ENCODE results near the gene CERS4.
"Not testable (repeated sequence)": the region's sequence is repeated elsewhere in the genome, so short reads cannot be mapped to it uniquely, and the experiment has no call there.

CERS4 gene

DNA sequence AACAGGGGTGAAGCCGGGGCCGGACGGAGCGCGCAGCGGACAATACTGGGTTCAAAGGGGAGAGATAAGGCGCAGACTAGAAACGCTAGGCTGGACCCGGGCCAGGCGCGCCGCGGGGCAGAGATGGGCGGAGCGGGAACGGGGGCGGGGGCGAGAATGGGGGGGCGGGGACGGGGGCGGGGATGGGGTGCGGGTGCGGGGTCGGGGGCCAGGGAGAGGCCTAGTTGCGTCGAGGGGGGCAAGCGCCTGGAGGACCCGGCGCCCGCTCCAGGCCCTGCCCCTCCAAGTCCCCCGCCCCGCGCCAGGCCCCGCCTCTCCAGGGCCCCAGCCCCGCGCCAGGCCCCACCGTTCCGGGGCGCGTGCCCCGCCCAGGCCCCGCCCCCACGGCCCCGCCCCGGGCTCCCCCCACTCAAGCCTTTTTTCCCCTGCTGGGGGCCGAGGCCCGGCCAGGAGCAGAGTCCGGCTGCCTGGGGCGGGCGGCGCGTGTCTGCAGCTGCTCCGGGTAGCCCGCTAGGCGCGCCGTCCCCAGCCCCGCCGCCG lies at the start of gene CERS4:
Gene CERS4, plus strand, starts transcription at position 449 of the 540 bp plus-strand sequence. CDS start 41,707 bp downstream, outside the sequence.
- DNase-seq = peak; percentile 79 to 98 (median 84)
- intact Hi-C loops (cut with DNase I) = loop anchor here (5.0 kb wide), 1 partner anchor 52 kb away; no protein-coding TSS in a partner anchor

DNA sequence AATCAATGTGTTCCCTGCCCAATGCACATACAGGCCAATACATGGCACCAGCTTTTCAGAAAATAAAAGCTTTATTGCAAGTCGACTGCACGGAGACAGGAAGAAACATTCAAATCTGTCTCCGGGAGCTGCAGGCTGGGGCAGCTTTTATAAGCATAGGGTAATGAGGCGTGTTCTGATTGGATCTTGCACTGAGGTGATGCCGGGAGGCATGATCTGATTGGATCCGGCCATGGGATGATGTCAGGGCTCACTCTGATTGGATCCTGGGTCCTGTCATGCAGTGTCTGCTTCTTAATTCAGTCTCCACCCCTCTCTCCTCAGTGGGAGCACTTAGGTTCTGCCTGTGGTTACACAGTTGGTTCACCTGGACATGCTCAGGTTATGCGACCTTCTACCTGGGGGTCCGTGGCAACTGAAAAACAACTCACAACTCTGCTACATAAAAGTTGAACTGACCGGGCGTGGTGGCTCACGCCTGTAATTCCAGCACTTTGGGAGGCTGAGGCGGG lies 48.0 kb upstream of the CERS4 start:
- intact Hi-C loops (cut with DNase I) = no loop called here
- peak in 1 of 10 donors; percentile 37 for DNase-seq

GRCh38 chr19:8163759-8164158 lies 45.4 kb upstream of the CERS4 start:
- no peak for DNase-seq
- intact Hi-C loops (cut with DNase I) = no loop called here

- intact Hi-C loops (cut with DNase I) = no loop called here
- DNase-seq = no peak
Observed at GRCh38 chr19:8167985-8168384, 41.2 kb upstream of the CERS4 start.

DNA sequence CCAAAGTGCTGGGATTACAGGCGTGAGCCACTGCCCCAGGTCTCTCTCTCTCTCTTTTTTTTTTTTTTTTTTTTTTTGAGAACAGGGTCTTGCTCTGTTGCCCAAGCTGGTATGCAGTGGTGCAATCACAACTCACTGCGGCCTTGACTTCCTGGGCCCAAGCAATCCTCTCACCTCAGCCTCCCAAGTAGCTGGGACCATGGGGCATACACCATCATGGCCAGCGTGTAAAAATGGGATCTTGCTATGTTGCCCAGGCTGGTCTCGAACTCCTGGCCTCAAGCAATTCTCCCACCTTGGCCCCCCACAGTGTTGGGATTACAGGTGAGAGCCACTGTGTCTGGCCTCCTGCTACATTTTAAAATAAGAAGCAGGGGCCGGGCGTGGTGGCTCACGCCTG lies 40.6 kb upstream of the CERS4 start:
- no peak for DNase-seq
- intact Hi-C loops (cut with DNase I) = no loop called here

GRCh38 chr19:8174706-8175105 lies 34.5 kb upstream of the CERS4 start:
- intact Hi-C loops (cut with DNase I) = no loop called here
- DNase-seq = no peak

- intact Hi-C loops (cut with DNase I) = no loop called here
- DNase-seq = no peak
Observed at GRCh38 chr19:8180018-8180417, 29.2 kb upstream of the CERS4 start.

- intact Hi-C loops (cut with DNase I) = no loop called here
- DNase-seq = no peak
Observed at GRCh38 chr19:8184274-8184673, 24.9 kb upstream of the CERS4 start.

DNA sequence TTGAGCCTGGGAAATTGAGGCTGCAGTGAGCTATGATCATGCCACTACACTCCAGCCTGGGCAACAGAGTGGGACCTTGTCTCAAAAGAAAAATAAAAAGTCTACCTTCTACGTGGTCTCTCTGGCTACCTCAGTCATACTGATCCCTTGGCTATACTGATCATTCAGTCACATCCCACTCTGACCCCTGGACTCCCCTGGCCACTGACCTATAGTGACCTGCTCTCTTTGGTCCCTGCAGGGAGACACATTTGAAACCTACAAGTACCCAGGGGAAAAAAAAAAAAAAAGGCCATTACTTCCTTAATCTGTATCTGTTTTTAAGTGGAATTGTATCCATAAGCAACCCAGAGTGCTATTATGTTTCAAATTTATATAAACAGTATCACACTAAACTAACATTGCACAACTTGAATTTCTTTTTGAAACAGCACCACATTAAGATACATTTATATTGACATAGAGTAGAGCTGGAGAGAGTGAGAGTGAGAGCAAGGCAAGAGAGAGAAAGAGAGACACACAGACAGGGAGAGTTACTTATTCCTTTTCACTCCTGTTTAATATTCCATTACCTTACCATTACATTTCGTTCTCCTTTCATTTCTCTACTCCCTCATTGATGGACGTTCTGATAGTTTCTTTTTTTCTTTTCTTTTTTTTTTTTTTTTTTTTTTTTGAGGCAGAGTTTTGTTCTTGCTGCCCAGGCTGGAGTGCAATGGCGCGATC lies 23.7 kb upstream of the CERS4 start:
- intact Hi-C loops (cut with DNase I) = no loop called here
- DNase-seq = no peak

GRCh38 chr19:8192221-8192820 lies 16.8 kb upstream of the CERS4 start:
- intact Hi-C loops (cut with DNase I) = no loop called here
- no peak for DNase-seq

GRCh38 chr19:8194528-8195267 lies 14.5 kb upstream of the CERS4 start:
- intact Hi-C loops (cut with DNase I) = no loop called here
- DNase-seq = no peak

DNA sequence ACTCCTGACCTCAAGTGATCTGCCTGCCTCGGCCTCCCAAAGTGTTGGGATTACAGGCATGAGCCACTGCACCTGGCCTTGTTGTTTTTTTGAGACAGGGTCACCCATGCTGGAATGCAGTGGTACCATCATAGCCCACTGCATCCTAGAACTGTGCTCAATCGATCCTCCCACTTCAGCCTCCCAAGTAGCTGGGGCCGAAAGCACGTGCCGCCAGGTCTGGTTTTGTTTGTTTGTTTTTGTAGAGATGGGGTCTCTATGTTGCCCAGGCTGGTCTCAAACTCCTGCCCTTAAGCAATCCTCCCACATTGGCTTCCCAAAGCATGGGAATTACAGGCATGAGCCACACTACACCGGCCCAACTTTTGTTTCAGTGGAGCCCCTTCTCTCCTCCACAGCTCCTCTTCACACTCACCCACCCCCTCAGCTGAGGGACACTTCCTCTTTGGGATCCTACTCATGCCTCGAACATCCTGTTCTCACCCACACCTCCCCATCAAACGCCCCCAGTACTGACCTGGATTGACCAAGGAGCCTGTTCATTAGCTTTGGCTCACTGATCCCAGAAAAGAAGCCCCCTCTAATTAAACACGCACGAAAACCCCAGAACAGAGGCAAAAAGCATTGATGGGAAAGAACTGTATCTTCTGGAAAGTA lies 12.8 kb upstream of the CERS4 start:
- intact Hi-C loops (cut with DNase I) = no loop called here
- no peak for DNase-seq

DNA sequence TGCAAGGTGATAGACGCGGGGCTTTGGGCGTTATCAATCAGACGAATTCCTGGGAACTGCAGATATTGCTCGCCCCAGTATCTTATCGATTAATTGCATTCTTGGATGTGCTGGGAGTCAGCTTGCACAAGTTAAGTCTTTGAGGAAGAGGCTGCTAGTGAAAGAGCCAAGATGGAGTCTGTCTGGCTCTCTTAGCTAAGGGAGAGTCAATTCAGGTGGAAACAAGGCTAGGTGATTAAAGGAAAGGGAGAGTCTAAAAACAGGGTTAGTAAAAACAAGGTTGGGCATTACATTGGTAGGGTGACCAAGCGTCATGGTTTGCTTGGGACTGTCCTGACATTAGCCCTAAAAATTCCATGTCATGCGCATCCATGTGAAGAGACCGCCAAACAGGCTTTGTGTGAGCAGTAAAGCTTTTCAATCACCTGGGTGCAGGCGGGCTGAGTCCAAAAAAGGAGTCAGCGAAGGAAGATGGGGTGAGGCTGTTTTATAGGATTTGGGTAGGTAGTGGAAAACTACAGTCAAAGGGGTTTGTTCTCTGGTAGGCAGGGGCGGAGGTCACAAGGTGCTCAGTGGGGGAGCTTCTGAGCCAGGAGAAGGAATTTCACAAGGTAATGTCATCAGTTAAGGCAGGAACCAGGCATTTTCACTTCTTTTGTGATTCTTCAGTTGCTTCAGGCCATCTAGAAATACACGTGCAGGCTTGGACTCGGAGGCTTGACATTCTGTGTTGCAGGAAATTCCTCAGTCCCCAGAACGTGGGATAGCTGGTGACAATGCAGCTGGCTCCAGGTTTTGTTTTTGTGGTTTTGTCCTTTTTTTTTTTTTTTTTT lies 5.7 kb upstream of the CERS4 start:
- intact Hi-C loops (cut with DNase I); DNase-seq: not testable (repeated sequence)

DNA sequence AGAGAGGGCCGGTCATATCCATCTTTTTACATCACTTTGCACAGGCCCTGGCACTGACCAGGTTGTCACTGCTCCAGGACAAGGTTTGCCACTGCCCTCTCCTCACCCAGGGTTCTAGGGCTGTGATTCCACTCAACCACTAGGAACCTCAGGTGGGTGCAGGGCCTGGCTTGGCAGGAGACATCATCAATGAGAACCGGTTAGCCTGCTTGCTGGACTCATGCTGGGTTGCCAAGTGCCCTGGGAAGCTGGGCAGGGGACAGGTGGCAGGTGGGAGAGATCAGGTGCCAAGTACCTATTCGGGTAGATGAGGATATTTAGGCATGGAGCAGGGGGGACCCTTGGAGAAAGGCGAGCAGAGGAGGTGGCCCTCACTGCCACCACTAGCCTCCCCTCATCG lies 4.2 kb upstream of the CERS4 start:
- intact Hi-C loops (cut with DNase I) = loop anchor here (5.0 kb wide), 1 partner anchor 48 kb away; no protein-coding TSS in a partner anchor
- no peak for DNase-seq

DNA sequence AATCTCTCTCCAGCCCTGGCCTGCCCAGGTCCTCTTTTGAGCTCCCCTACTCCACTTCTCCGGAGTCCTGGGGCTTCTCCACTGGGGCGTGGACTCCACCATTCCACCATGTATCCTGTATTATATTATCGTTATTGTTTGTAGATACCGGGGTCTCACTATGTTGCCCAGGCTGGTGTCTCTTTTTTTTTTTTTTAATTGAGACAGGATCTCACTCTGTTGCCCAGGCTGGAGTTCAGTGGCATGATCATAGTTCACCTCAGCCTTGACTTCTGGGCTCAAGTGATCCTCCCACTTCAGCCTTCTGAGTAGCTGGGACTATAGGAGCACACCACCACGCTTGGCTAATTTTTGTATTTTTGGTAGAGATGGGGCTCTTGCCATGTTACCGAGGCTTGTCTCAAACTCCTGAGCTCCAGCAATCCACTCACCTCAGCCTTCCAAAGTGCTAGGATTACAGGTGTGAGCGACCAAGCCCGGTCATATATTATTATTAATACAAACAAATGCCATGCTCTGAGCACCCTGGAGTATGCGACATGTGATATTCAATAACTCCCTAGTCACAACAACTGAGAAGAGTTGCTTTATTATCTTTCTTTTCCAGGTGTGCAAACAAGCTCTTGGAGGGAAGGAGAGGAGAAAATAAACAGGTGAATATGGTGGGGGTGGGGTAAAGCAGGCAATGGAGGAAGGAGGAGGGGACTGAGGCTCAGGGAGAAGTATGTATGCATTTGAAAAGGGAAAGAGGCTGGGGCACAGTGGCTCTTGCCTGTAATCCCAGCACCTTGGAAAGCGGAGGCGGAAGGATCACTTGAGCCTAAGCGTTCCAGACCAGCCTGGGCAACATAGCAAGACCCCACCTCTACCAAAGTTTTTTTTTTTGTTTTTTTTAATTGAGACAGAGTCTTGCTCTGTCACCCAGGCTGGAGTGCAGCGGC lies 2.8 kb upstream of the CERS4 start:
- intact Hi-C loops (cut with DNase I) = loop anchor here (5.0 kb wide), 1 partner anchor 49 kb away; no protein-coding TSS in a partner anchor
- DNase-seq = no peak

DNA sequence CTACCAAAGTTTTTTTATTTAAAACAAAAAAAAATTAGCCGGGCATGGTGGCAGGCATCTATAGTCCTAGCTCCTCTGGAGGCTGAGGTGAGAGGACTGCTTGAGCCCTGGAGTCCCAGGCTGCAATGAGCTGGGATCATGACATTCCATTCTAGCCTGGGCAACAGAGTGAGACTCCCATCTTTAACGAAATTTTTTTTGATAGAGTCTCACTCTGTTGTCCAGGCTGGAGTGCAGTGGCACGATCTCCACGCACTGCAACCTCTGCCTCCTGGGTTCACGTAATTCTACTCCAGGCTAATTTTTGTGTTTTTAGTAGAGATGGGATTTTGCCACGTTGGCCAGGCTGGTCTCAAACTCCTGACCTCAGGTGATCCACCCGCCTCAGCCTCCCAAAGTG lies 1.8 kb upstream of the CERS4 start:
- DNase-seq = not testable (repeated sequence)
- intact Hi-C loops (cut with DNase I) = loop anchor here (5.0 kb wide), 1 partner anchor 50 kb away; no protein-coding TSS in a partner anchor

GRCh38 chr19:8208119-8208921 lies 850 bp upstream of the CERS4 start:
- intact Hi-C loops (cut with DNase I) = loop anchor here (5.0 kb wide), 1 partner anchor 51 kb away; no protein-coding TSS in a partner anchor
- DNase-seq = peak; percentile 18 to 91 (median 48)

Measured in posterior cingulate gyrus (tissue), 11 donors.